ENCODE data around the gene CIAPIN1. TPM values are rescaled to one million over a fixed set of nuclear protein-coding genes. Genes with fewer than 3 reads are reported as not detected.

The CIAPIN1 gene
- total RNA-seq, 1 donor from 2014 or later = 52.2 TPM

- ATAC-seq = no peak
- intact Hi-C loops (cut with micrococcal nuclease) = no loop called here
- DNase-seq = no peak
Observed at GRCh38 chr16:57478396-57479204, 31.4 kb upstream of the CIAPIN1 start.

GRCh38 chr16:57477531-57478202 lies 30.5 kb upstream of the CIAPIN1 start:
- DNase-seq (no peak), ATAC-seq (no peak)
- intact Hi-C loops (cut with micrococcal nuclease) = no loop called here

- ATAC-seq = no peak
- DNase-seq = no peak
- intact Hi-C loops (cut with micrococcal nuclease) = no loop called here
Observed at GRCh38 chr16:57476546-57477410, 29.6 kb upstream of the CIAPIN1 start.

- DNase-seq = peak; percentile 55
- intact Hi-C loops (cut with micrococcal nuclease) = no loop called here
Observed at GRCh38 chr16:57475711-57476339, 28.6 kb upstream of the CIAPIN1 start.

GRCh38 chr16:57474671-57475661 lies 27.8 kb upstream of the CIAPIN1 start:
- intact Hi-C loops (cut with micrococcal nuclease) = no loop called here
- no peak for DNase-seq
- no peak for ATAC-seq

More at GRCh38 chr16:57475711-57476339, 28.6 kb upstream of the CIAPIN1 start:
- peak; percentile 24 for ATAC-seq

- intact Hi-C loops (cut with micrococcal nuclease) = no loop called here
- ATAC-seq = no peak
- DNase-seq = no peak
Observed at GRCh38 chr16:57473906-57474305, 26.7 kb upstream of the CIAPIN1 start.

- ATAC-seq = no peak
- no peak for DNase-seq
- intact Hi-C loops (cut with micrococcal nuclease) = no loop called here
Observed at GRCh38 chr16:57473176-57473840, 26.1 kb upstream of the CIAPIN1 start.

GRCh38 chr16:57472665-57473060 lies 25.5 kb upstream of the CIAPIN1 start:
- no peak for ATAC-seq
- no peak for DNase-seq
- intact Hi-C loops (cut with micrococcal nuclease) = no loop called here

GRCh38 chr16:57471852-57472664 lies 24.9 kb upstream of the CIAPIN1 start:
- no peak for ATAC-seq
- intact Hi-C loops (cut with micrococcal nuclease) = no loop called here
- no peak for DNase-seq

GRCh38 chr16:57471209-57471608 lies 24.0 kb upstream of the CIAPIN1 start:
- no peak for DNase-seq
- no peak for ATAC-seq
- intact Hi-C loops (cut with micrococcal nuclease) = no loop called here

- DNase-seq = peak; percentile 72
- peak; percentile 60 for ATAC-seq
- intact Hi-C loops (cut with micrococcal nuclease) = no loop called here
Observed at GRCh38 chr16:57470711-57471110, 23.5 kb upstream of the CIAPIN1 start.

- DNase-seq (no peak), ATAC-seq (peak; percentile 34)
- intact Hi-C loops (cut with micrococcal nuclease) = loop anchor here (10.0 kb wide), 1 partner anchor 45 kb away; no protein-coding TSS in a partner anchor
Observed at GRCh38 chr16:57469917-57470470, 22.8 kb upstream of the CIAPIN1 start.

GRCh38 chr16:57469046-57469445 lies 21.9 kb upstream of the CIAPIN1 start:
- intact Hi-C loops (cut with micrococcal nuclease) = loop anchor here (10.0 kb wide), 1 partner anchor 46 kb away; no protein-coding TSS in a partner anchor
- DNase-seq = no peak
- ATAC-seq = no peak

- intact Hi-C loops (cut with micrococcal nuclease) = loop anchor here (10.0 kb wide), 1 partner anchor 46 kb away; no protein-coding TSS in a partner anchor
- DNase-seq (no peak), ATAC-seq (no peak)
Observed at GRCh38 chr16:57468346-57468745, 21.2 kb upstream of the CIAPIN1 start.

GRCh38 chr16:57464523-57464922 lies 17.3 kb upstream of the CIAPIN1 start:
- intact Hi-C loops (cut with micrococcal nuclease) = loop anchor here (10.0 kb wide), 1 partner anchor 50 kb away; no protein-coding TSS in a partner anchor
- DNase-seq (no peak), ATAC-seq (no peak)

GRCh38 chr16:57462978-57463362 lies 15.8 kb upstream of the CIAPIN1 start:
- DNase-seq (no peak), ATAC-seq (peak; percentile 29)
- intact Hi-C loops (cut with micrococcal nuclease) = loop anchor here (10.0 kb wide), 1 partner anchor 52 kb away; no protein-coding TSS in a partner anchor
